ENCODE measurements around the gene MKX.
"Not testable (repeated sequence)": the region's sequence is repeated elsewhere in the genome, so short reads cannot be mapped to it uniquely, and the experiment has no call there.

MKX gene

DNA sequence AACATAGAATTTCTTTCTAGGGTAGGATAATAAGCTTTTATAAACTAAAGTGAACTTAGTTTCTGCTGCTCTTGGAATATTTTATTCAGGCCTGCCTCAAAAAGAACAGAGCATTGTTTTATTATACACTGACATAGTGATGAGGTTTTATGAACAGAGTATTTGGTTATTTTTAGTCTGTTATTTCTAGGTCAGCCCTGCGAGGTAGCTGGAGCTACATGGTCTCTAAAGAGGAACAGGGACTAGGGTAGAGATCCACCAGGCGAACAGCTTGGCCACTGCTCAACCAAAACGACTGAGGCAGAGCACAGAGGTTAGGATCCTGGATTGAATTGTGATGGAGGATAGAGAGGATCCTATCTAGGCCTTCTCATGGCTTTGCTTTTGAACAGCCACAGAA lies 53.0 kb downstream of the MKX start:
- DNase-seq (ENCODE audit: low read depth) = no peak

DNA sequence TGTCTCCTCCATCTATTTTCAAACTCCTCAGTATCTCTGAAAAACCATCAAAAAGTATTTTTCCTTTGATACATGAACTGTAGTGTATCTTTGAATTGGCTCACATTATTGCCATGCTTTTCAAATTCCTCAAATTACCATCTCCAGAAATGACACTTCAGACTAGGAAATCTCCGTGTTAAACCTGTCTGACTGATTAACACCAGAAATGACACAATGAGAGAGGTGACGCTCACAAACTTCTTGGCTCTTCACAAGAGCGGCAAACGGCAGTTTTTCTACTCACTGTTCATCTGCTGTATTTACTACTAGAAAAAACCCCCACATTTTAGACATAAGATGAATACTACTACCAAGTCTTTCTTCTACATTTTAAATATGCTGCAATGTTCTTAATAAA lies 56.6 kb downstream of the MKX start:
- no peak for DNase-seq (ENCODE audit: low read depth)

DNA sequence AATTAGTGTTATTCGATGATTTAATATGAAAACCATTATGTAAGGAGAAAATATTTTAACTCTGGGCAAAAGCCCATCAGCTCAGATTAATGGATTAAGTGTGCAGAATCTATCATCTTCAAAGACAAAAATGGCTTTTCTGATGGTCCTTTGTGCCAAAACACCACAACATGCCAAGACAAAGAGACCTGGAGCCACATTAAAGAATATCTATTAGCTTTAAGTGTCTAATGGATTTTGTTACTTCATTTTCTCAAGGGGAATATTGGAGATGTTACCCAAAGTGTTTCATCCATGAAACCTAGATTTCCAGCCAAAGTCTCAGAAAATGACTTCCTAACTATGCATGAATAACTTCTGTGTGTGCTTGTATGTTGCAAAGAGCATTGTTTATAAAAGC lies 57.3 kb downstream of the MKX start:
- no peak for DNase-seq (ENCODE audit: low read depth)

DNA sequence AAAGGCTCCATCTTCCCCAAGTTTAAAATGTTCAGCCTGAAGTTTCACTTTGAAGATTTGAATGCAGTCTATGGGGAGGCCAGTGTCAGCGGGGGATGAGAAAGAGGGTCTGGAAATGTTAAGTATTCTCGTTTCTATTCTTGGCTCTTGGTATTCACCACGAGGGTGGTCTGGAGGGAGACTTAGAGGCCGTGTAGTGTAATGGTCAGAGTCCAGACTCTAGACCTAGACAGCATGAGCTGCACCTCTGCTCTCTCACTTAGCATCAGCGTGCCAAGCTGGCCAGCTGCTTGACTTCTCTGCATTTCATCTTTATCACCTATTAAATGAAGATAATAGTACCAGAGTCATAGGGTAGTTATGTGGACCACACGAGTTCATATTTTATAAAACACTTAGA lies 57.9 kb downstream of the MKX start:
- no peak for DNase-seq (ENCODE audit: low read depth)

DNA sequence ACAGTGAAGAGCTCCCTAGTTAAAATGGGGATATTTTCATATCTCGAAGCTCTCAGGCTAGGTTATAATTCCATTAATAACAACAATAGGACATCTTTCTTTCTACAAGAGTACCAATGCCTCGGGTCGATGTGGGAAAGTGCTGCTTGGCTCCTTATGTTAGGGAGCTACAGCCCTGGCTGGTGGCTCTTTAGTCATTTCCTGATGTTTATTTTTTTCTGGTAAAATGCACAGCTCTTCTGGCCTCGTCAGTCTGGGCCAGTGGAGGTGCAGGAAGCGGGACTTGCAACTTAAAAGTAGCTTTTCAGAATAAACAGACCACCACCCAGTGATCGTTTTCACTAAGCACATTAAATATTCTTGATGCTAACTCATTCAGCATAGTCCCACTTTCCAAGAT lies 58.3 kb downstream of the MKX start:
- no peak for DNase-seq (ENCODE audit: low read depth)

DNA sequence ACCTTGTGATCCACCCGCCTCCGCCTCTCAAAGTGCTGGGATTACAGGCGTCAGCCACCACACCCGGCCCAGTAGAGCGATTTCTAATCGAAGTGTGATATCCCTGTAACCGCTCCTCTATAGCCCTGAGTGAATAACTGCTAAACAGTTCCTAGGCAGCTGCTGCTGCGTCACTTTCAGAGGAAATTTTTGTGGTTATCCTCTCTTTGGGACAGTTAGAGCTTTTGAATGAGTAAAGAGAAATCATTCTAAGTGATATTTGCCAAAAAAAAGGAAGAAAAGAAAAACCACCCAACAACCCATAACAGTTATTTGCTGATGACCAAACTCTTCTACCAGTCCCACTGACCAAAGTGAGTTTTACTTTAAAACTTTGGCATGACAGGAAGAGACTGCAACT lies 59.9 kb downstream of the MKX start:
- no peak for DNase-seq (ENCODE audit: low read depth)

DNA sequence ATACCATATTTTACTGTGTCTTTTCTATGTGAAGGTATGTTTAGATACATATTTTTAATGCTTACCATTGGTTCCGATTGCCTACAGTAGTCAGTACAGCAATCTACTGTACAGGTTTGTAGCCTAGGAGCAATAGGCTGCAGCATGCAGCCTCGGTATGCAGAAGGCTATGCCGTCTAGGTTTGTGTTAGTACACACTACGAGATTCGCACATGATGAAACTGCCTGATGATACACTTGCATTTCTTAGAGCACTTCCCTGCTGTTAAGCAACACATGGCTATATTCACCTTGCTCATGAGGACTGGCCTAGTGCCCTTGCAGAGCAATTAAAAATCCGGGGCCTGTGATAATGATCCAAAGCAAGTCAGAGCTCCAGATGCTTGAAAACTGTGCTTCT lies 62.4 kb downstream of the MKX start:
- DNase-seq (ENCODE audit: low read depth) = no peak

DNA sequence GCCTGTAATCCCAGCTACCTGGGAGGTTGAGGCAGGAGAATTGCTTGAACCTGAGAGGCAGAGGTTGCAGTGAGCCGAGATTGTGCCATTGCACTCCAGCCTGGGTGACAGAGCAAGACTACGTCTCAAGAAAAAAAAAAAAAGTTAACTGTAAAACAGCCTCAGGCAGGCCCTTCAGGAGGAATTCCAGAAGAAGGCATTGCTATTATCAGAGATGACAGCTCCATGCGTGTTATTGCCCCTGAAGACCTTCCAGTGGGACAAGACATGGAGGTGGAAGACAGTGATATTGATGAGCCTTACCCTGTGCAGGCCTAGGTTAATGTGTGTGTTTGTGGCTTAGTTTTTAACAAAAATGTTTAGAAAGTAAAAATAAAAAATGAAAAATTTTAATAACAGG lies 63.8 kb downstream of the MKX start:
- DNase-seq (ENCODE audit: low read depth) = not testable (repeated sequence)

DNA sequence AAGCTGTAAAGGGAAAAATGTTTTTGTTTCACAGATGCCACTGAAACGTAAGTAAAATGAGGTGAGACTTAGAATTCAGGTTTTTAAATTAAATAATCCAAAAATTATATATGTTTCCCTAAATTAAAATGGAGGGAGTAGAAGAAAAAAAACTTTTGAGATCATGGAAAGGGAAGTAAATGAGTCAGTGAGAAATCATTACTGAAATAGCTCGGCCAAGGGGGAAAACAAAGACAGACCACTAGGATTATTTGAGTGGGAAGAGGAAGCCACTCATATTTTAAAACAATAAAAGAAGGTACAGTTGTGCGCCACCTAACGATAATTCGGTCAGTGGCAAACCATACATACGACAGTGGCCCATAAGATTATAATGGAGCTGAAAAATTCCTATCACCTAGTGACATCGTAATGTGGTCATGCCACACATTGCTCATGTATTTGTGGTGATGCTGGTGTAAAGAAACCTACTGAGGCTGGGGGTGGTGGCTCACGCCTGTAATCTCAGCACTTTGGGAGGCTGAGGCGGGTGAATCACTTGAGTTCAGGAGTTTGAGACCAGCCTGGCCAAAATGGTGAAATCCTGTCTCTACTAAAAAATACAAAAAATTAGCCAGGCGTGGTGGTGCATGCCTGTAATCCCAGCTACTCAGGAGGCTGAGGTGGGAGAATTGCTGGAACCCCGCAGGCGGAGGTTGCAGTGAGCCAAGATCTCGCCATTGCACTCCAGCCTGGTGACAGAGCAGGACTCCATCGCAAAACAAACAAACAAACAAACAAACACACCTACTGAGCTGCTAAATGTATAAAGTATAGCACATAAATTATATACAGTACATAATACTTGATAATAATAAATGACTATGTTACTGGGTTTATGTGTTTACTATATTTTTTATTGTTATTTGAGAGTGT lies 64.7 kb downstream of the MKX start:
- no peak for DNase-seq (ENCODE audit: low read depth)

DNA sequence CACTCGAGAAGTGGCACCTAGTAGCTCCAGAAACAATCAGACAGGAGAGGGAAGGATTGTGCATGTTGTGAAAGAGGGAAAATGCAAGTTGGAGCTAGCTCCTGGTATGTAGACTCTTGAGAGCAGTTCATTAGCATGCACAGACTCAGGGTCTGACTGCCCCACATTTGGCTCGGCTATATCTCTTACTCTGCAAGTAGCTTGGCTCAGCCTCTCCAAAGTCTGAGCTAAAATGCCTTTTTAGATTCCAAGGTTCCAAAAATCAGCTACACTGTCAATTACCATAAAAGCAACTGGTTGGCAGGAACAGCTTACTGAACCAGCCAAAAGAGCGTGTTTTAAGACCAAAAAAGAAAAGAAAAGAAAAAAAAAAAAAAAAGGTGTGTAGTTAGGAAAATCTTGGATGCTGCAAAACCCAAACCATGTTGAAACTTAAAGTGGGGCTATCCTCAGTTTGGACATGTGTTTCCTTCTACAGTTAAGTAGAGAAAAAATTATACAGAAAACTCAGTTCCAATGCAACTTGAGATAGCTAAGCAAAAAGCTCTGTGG lies 65.5 kb downstream of the MKX start:
- DNase-seq (ENCODE audit: low read depth) = no peak

DNA sequence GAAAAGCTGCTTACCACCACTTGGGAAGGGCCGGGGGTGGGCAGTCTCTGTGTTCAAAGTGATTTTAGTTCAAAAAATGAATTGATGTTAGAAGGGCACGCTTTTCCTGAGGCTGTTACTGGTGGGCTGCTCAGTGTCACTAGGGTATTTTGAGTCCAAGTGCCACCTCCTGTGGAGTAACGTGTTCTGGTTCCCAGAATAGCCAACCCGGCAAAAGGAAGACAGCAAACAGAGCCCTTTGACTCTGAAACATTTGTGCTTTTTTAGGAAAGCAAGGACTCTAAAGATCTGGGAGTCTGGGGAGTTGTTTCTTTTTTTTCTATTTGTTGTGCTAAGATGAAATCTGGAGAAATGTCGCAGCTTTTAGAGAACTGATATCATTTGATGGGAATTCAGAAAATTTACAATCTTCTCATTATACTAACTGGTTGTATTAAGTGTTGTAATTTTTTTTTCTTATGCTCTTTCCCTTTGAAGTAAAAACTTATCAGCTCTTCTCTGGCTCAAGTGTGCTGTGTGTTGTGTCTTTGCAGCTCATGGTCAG lies 66.2 kb downstream of the MKX start:
- DNase-seq (ENCODE audit: low read depth) = no peak

DNA sequence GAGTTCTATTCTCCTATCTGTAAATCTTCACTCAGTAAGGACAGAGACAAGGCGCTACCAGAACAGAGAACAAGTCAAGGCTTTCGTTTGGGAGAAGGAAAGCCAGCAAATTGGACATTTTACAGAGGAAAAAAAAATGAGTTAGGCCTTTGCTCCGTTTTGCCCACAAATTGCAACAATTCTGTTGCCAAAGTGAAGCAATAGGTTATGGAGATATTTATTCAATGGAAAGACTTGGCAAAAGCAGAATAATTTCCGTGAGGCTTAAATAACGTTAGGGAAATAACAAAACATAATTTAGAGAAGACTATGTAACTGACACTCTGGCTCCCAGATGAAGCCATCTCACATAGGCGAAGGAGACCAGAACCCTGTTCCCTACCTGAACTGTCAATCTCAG lies 67.5 kb downstream of the MKX start:
- DNase-seq (ENCODE audit: low read depth) = no peak

DNA sequence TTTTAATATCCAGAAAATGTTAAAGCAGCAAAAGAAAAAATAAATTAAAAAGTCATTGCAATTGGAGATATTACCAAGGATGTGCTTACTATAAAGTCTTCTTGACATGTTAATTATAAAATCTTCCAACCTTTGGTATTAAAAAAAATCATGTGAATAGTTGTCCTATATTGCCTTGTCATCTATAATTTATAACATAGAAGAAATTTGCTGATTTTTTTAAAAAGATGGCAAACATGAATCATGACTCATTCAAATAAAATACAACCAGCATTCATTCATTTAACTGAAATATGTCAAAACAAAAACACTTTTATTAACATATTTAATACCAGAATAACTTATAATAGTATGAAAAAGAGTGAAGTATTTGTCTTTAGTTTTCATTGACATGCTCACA lies 72.6 kb downstream of the MKX start:
- DNase-seq (ENCODE audit: low read depth) = no peak

DNA sequence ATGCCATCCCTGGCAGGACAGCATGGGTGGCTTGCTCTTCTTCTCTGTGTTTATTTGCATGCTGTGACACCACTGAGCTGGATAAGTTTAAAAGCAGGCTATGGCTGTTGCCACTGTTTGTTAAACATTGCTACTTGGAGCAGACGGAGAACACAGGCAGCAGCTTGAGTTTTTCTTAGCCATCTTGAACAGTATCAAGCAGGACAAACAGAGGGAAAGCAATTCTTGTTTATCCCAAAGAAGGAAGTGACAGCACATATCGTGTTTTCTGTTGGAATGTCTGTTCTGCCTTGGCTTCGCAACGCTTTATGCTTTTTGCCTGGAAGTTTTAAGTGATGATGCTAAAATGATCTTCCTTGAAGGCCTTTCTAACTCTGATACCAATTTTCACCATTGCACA lies 73.8 kb downstream of the MKX start:
- no peak for DNase-seq (ENCODE audit: low read depth)

DNA sequence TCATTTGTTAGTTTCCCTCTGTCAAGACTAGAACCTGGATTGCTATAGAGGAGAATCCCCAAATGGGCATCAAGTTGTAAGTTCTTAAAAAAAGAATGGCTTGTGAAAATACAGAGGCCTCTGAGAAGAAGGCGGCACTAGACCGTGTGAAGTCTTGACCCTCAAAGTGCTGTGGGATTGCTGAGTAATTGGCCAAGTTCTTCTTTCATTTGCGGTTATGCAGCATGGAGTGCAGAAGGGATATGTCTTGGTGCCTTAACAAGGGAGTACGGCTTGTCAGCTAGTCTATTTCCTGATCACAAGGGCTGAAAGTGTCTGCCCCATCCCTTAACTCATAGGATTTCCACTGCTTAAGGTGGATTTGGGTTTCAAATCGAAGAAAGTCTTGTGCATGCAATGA lies 81.2 kb downstream of the MKX start:
- DNase-seq (ENCODE audit: low read depth) = no peak

DNA sequence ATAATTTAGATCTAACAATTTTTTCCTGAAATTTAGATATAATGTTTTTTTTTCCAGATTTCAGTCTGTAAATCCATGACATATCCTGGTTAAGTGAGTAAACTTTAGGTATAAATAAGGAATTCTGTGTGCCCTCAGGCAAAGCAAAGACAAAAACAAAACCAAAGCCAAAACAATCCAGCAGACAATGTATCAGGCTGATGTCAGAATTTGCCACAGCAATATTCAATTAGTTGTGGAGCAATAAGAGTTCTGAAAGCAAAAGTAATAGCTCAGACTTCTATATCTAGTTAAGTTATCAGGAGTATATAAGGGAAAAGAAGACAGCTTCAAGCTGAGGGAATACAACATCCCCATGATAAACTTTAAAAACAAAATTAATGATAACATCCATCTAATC lies 82.0 kb downstream of the MKX start:
- no peak for DNase-seq (ENCODE audit: low read depth)

DNA sequence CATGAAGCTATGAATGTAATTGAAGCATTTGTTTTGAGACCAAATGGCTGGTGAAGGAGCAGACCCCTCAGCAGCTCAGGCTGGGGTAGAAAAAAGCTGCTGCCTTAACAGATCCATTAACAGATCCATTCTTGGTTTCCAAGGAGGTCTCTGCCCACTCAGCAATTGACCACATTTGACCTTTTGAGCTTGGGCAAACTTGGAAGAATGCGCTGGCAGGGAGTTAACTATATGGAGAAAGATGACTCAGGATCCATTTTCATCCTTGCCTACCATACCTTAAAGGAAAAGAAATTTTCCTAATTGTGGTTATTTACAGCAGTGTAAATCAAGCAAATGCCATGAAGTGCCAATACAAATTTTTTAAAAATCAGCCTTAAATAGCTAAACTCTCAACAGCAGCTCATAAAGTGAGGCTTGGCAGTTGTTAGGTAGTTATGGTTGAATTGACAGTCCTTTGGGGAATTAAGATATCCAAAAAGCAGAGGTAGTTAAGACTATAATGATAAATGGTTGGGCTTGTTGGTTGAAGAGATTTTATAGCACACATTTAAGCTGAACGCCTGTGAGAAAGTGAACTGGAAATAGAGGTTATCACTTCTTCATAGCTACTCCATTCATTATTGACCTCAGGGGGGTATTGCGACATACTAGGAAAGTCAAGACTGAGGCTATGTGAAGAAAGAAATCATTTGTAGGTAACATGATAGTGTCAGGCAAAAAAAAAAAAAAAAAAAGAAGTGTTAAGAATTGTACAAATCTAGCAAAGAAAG lies 83.9 kb downstream of the MKX start:
- DNase-seq (ENCODE audit: low read depth) = no peak

DNA sequence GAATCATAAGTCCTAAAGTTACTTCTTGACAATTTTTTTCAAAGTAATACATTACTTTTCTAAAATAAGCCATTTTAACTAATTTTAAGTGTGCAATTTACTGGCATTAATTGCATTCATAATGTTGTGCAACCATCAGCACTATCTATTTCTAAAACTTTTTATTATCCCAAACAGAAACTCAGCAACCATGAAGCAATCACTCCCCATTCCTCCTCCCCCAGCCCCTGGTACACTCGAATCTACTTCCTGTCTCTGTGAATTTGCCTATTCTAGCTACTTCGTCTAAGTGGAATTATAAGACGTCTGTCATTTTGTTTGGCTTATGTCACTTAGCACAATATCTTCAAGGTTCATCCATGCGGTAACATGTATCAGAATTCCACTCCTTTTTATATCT lies 84.9 kb downstream of the MKX start:
- DNase-seq (ENCODE audit: low read depth) = no peak

DNA sequence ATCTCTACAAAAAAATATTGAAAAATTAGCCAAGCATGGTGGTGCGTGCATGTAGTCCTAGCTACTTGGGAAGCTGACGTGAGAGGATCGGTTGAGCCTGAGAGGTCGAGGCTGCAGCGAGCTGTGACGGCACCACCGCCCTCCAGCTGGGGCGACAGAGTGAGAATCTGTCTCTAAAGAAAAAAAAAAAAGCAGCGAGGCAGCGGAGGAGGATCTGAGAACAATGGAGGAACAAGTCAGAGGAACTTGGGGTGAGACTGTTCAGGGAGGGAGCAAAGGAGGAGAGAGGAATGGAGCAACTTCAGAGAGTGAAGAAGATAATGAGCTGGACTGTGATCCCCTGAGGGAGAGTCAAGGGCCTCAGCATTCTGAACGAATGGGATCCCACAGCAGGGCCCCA lies 85.4 kb downstream of the MKX start:
- DNase-seq (ENCODE audit: low read depth) = no peak

DNA sequence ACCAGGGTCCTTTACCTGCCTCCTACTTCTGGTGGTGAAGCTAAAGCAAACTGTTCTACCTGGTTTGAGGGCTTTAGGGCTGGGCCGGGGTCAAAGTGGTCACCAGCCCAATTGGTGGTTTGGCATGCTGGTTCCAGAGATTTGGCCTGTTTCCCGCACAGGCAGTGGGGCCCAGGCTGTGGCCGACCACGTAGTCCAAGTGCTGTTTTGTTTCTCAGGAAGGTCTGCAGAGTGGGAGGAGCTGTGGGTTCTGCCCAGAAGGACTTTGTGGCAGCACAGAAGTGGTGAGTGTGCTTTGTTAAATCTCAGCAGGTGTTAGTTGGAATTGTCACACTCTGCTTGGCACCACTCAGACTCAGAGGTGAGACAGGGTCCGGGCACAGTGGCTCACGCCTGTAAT lies 85.8 kb downstream of the MKX start:
- no peak for DNase-seq (ENCODE audit: low read depth)

DNA sequence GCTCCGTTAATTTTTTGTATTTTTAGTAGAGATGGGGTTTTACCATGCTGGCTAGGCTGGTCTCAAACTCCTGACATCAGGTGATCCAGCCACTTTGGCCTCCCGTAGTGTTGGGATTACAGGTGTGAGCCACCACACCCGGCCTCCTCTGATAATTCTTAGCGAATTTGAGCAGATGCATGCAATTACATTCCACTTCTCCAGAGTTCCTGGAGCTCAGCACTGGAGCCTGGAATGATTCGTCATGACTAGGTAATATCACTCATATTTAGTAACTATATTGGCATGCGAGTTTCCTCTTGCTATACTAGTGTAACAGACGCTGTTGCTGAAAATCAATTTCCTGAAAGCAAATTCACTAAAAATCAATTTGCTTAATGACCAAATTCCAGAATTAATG lies 86.8 kb downstream of the MKX start:
- DNase-seq (ENCODE audit: low read depth) = no peak

DNA sequence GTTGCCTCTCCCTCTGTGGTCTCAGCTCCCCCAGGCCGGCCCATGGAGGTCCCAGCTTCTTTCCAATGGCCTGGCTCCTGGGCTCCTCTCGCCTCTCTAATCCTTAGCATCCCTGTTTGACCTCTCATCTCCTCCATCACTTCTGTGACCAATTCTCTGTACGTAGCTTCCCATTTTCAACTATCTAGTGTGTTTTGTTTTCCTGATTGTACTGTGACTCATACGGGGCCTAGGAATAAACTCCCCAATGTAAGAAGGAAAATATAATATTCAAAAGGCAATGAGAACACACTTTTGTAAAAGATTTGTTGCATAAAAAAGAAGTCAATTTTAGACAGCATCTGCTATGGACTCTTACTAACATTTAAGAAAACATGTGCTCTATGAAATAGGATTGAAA lies 90.3 kb downstream of the MKX start:
- no peak for DNase-seq (ENCODE audit: low read depth)

DNA sequence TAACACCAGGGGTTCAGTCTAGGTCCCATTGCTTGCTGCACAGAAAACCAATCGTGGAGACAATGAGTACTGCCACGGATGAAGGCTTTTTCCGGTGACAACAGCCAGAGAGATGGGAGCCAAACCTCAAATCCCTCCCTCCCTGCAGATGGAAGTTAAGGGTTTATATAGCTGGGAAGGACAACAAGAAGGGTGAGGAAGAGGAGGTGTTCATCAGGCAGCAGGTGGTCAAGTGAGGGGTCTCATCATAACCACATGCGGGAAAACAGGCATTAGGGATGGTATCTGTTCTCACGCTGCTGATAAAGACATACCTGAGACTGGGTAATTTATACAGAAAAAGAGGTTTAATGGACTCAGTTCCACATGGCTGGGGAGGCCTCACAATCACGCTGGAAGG lies 91.3 kb downstream of the MKX start:
- no peak for DNase-seq (ENCODE audit: low read depth)

Data from stimulated activated CD8-positive, alpha-beta memory T cell treated with anti-CD3 and anti-CD28 coated beads, Interleukin-4, amount 100 ng/mL, for 24 hours (primary cell).